GM19328 (cell line): Measurements from ENCODE around the gene ADCY4.
"Not testable (repeated sequence)": the region's sequence is repeated elsewhere in the genome, so short reads cannot be mapped to it uniquely, and the experiment has no call there.

Source experiments
- ATAC-seq: cut with Tn5 transposase; IDR thresholded peaks from one replicate; pipeline ENCODE4 v1.9.1; 2021; ENCODE audit warnings: mild to moderate bottlenecking, moderate library complexity; ENCODE audit not compliant: unreplicated experiment

The ADCY4 gene

GRCh38 chr14:24339284-24340151 is 4.6 kb upstream of the ADCY4 start, which contains the start of gene RIPK3:
TSS of gene RIPK3 (minus strand) at chr14:24339991. CDS start at chr14:24339826, 165 bp downstream.
- peak; percentile 95 for ATAC-seq

DNA sequence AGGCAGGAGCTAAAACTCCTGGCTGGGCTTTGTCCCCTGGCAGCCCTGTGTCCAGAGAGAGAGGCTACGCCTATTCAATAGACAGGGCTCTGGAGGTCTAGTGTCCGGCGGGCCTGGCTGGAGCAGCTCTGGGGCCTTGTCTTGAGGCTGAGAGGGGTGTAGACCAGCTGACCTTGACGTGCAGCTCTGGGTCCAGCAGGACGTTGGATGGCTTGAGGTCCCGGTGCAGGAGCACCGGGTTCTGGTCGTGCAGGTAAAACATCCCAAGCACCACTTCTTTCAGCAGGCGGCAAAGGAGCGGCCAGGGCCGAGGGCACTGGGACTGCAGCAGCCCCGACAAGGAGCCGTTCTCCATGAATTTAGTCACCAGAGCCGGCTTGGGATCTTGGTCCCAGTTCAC is 4.0 kb upstream of the ADCY4 start:
- no peak for ATAC-seq

- ATAC-seq = no peak
These were observed 2.9 kb upstream of the ADCY4 start for GRCh38 chr14:24337824-24338175.

DNA sequence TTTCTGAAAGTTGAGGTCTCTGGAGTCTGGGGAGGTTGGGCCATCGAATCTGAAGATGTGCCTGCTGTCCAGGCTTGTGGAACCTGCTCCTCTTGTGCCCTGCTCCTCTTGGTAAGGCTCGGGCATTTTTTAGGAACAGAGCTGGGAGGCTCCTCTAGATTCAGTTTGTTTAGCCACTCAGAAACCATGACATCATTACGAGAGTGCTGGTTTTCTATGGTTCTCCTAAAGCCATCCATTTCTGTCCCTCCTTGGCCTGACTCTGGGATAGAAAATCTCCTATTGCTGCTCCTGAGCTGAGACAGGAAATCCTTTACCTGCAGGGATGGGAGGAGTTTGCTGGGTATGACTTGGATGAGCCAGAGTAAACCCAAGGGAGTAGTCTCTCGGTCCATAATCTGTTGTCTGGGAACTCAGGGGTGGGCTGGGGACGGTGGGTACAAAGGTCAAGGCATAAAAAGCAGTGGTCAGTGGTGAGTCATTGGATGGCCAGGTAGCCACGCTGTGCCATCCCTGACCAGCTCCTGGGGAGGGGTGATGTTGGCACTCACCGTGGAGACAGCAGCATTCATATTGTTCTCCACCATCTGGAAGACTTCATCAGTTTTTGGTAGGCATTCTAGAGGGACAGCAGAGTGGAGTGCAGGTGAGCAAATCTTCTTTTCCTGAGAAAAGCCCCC is 2.4 kb upstream of the ADCY4 start:
- no peak for ATAC-seq

DNA sequence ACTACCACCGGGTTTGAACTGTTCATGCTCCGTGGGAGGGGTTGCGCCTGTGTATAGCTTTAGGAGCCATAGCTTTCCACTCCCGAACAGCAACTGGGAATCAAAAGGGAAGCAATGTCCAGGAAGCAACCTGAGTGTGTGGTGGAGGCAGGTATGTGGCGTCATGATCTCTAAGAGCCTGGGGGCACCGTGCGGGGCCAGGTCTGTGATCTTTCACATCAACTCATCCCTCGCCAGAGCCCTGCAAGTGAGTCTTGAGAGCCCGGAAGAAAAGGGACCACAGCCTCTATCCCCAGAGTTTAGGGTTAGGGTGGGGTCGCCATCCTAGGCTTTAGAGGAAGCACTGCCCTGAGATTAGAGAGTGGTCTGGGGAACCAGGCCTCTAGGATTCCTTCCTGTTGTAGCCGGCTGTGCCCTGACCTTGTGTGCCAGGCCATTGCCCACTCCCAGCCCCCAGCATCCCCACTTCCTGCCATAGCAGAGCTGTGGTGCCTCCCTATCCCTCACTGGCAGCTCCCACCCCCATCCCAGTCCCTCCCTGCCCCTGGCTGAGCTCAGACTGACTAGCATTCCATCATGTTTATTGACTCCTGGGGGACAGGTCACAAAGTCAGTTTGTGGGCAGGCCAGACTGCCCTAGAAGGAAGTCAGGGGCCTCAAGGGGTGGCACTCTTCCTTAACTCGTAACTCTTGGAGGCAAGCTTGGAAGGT is 745 bp upstream of the ADCY4 start:
- ATAC-seq = no peak

DNA sequence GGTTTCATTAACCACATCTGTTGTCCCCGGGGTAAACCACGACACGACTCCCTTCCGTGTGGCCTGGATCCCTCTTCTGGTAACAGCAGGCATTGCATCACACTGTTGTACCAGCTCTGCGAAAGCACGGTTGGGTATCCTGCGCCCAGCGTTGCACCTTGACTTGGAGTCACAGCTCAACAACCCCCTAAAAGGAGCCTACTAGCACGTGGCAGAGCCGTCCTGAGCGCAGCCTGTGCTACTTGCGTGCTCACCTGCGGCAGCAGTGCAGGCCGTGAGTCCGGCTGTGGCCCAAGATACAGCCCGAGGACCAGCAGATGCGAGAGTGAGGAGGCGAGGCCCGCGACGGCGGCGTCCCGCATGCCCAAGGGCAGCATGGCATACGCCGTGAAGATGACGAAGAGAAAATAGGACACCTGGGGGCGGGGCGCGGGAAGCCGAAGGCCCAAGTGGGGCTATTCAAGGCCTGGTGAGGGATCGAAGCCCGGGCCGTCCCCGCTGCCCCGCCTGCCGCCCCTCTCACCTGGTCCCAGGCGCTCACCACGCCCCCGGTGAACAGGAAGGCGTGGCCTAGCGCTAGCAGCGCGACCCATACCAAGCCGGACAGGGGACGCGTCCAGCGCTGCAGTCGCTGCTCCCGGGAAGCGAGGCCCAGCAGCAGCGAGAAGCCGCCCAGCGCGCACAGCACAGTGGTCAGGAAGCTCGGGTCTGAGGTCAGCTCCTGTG is 2.4 kb downstream of the ADCY4 start:
- ATAC-seq = peak; percentile 64

DNA sequence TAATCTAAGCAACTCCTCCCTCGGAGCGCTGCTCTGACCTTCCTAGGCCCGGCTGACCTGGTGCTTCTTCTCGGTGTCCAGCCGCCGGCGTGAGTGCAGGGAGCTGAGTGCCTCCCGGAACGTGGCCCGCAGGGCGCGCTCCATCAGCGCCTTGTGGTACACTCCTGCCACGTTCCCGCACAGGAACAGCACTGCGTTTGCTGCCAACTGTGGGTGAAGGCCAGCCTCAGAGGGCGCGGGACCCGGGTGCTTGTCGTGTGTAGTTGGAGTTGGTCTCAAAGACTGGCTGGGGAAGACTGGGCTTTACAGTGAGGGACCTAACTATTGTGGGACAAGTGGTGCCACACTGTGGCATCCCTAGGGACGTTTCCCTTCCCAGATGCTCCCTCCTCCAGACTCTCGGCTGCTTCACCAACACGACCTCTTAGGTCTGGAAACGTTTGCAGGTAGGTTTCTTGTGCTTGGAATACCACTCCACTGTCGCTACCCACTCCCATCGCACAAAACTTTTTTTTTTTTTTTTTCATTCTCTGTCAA is 3.1 kb downstream of the ADCY4 start:
- no peak for ATAC-seq

- no peak for ATAC-seq
These were observed 3.7 kb downstream of the ADCY4 start for GRCh38 chr14:24330973-24331674.

GRCh38 chr14:24329736-24330135 is 5.1 kb downstream of the ADCY4 start:
- no peak for ATAC-seq

GRCh38 chr14:24329073-24329663 is 5.7 kb downstream of the ADCY4 start:
- no peak for ATAC-seq

- not testable (repeated sequence) for ATAC-seq
These were observed 7.0 kb downstream of the ADCY4 start for GRCh38 chr14:24327914-24328313.

DNA sequence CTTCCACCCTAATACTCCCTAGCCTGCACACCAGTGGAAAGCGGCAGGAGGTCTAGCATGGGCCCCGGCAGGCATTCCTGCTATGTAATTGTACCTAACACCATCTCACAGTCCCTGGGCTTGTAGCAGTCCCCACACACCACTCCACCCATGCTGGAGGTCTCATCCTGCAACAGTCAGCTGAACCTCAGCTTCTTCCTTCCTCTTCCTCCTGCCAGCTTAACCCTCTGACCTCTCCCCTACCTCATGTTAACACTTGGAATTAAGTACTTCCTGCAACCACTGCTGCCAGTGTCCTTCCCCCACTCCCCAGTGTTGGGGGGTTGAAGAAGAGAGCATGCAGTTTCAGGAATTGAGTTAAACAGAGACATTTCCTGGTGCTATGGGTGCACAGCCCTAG is 7.6 kb downstream of the ADCY4 start:
- ATAC-seq = no peak

GRCh38 chr14:24325963-24326362 is 8.9 kb downstream of the ADCY4 start:
- no peak for ATAC-seq

DNA sequence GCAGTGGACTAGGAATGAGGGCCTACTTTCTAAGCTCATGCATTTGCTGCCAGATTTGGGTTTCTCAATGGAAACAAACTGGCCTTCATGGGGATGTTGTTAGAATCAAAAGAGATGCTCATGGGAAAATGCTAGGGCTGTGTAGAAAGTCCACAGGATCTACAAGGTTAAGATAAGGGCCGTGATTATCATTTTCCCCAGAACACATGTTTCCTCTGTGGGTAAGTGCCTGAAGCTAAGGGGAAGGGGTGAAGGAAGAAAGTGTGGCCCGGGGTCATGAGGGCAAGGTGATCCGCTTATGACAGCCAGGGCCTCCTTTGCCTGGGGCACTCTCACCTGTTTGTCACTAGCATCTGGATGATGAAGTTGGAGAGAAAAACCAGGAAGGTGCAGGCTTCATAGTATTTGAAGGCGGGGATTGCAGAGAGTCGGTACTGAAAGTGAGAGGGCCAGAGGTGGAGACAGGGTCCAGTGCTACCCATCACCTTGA is 9.8 kb downstream of the ADCY4 start:
- ATAC-seq = no peak

DNA sequence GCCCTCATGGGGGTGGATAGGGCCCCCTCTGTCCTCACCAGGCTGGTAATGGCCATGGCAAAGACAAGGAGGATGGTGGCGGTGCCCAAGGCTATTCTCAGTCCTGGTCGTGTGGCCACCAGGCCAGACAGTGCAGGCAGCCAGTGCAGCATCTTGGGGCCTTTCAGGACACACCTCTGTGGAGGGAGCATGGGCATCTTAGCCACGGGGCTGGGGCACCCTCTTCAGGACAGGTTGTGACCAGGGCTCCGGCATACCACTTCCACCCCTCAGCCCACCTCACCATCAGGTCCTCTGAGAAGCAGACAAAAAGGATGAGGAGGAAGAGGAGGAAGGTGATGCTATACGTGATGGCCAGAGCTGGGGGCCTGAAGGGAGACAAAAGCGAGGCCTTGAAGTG is 10.8 kb downstream of the ADCY4 start:
- ATAC-seq = no peak

GRCh38 chr14:24323341-24323740 is 11.5 kb downstream of the ADCY4 start:
- ATAC-seq = no peak

- ATAC-seq = no peak
These were observed 12.2 kb downstream of the ADCY4 start for GRCh38 chr14:24322672-24323071.

- ATAC-seq = no peak
These were observed 13.5 kb downstream of the ADCY4 start for GRCh38 chr14:24321212-24321975.
